Erythroblast (primary cell): ENCODE measurements around the gene TAS1R1.

ENCODE experiments used
- GATA1 ChIP-seq: IDR thresholded peaks from 2 replicates; pipeline ENCODE4 v1.6.1; 2011; ENCODE audit warnings: low read depth, mild to moderate bottlenecking, control low read depth, low read length, moderate library complexity
- POLR2A ChIP-seq: IDR thresholded peaks from 2 replicates; pipeline ENCODE4 v1.6.1; 2011; ENCODE audit warnings: mild to moderate bottlenecking, low read length

GRCh38 chr1:6508816-6509189 is 46.3 kb upstream of the TAS1R1 start:
- TF ChIP-seq POLR2A (no peak), GATA1 (no peak)
